K562 (cell line): ENCODE results near the gene RBP3. TPM values are rescaled to one million over a fixed set of nuclear protein-coding genes. Genes with fewer than 3 reads are reported as not detected.
A peak's percentile ranks its signal among the peaks of the same experiment; 100 is the strongest.

Experiments used
- ATAC-seq: fragments of 200-7000 bp; cut with Tn5 transposase; 3 replicates; pipeline ENCODE4 v1.9.1; 2020; ENCODE audit warnings: moderate library complexity
- BruUV-seq: library from RNA; stranded (reverse); fragments of 400-500 nt; replicated peaks from 2 replicates; lab custom pipeline; 2021; lab: Mats Ljungman, UMichigan
- CTCF ChIA-PET: fragments of 300-600 bp; formaldehyde crosslinking; extraction: SDS; loops from one replicate; lab custom pipeline; 2021; ENCODE audit warnings: low intra/inter-chr PET ratio; lab: Yijun Ruan, JAX
- POLR2A ChIA-PET: fragments of 300-600, 350-650 bp; sonication (Branson Sonifier 250); formaldehyde crosslinking; extraction: SDS; loops from one replicate; lab custom pipeline; 2021; ENCODE audit warnings: antibody characterized with exemption, inconsistent platforms; lab: Yijun Ruan, JAX
- DNase-seq, 4 experiments: peaks; one replicate each; pipeline versions ENCODE4 v3.0.0 to v3.0.0-alpha.2; 2011 to 2018; ENCODE audit warnings: low spot score in 3 of 4, mixed read lengths in 3 of 4; ENCODE audit errors: extremely low read depth in 1 of 4
- FAIRE-seq: peaks from 2 replicates; lab custom pipeline; 2011; peaks lifted over from hg19 to GRCh38; lab: Jason Lieb, UNC
- H2AFZ ChIP-seq: 2 replicates; pipeline ENCODE4 v1.6.0; 2011; ENCODE audit warnings: low read depth, low read length, control low read depth, inconsistent platforms
- H3K27ac ChIP-seq: fragments of 200-600 bp; 3 replicates; pipeline ENCODE4 v1.8.0; 2011; ENCODE audit warnings: low read depth, mild to moderate bottlenecking, control low read depth, inconsistent platforms, low read length, moderate library complexity, mixed read lengths; ENCODE audit errors: extremely low read depth
- H3K27me3 ChIP-seq, 2 experiments: fragments of 300-600 bp in 1 of 2; 2 replicates in 1 of 2; 3 replicates in 1 of 2; pipeline versions ENCODE4 v1.6.0 to v1.8.0; 2011; ENCODE audit warnings: inconsistent platforms in 2 of 2, low read length in 2 of 2, mild to moderate bottlenecking in 1 of 2, mixed read lengths in 1 of 2, moderate library complexity in 1 of 2; ENCODE audit not compliant: control insufficient read depth in 2 of 2, insufficient read depth in 2 of 2
- H3K36me3 ChIP-seq: fragments of 300-600 bp; 3 replicates; pipeline ENCODE4 v1.8.0; 2011; ENCODE audit warnings: mild to moderate bottlenecking, low read length, inconsistent platforms; ENCODE audit not compliant: control insufficient read depth, insufficient read depth
- H3K4me1 ChIP-seq, 2 experiments: fragments of 200-600 bp in 1 of 2; replicated peaks in 1 of 2; 2 replicates in 1 of 2; 3 replicates in 1 of 2; pipeline versions ENCODE4 v1.5.1 to v1.8.0; 2011; ENCODE audit warnings: inconsistent platforms in 2 of 2, low read length in 2 of 2, mild to moderate bottlenecking in 1 of 2, mixed read lengths in 1 of 2, moderate library complexity in 1 of 2; ENCODE audit not compliant: control insufficient read depth in 2 of 2, insufficient read depth in 2 of 2
- H3K4me2 ChIP-seq: 2 replicates; pipeline ENCODE4 v1.6.1; 2011; ENCODE audit warnings: low read length, control low read depth, inconsistent platforms, mixed read lengths; ENCODE audit not compliant: insufficient read depth
- H3K4me3 ChIP-seq: fragments of 200-600 bp; sonication (generic), shearing (Covaris generic); 2 replicates; pipeline ENCODE4 v1.5.1; 2016; ENCODE audit warnings: control low read depth, inconsistent platforms
- H3K79me2 ChIP-seq: fragments of 200-600 bp; 3 replicates; pipeline ENCODE4 v1.8.0; 2011; ENCODE audit warnings: low read length, inconsistent platforms; ENCODE audit not compliant: control insufficient read depth, insufficient read depth
- H3K9ac ChIP-seq, 2 experiments: 2 replicates each; pipeline versions ENCODE4 v1.6.0 to v1.6.1; 2011; ENCODE audit warnings: low read depth in 2 of 2, low read length in 2 of 2, control low read depth in 1 of 2, inconsistent platforms in 1 of 2, mild to moderate bottlenecking in 1 of 2, mixed read lengths in 1 of 2; ENCODE audit not compliant: insufficient read depth in 1 of 2
- H3K9me1 ChIP-seq: one replicate; pipeline ENCODE4 v1.6.0; 2011; ENCODE audit warnings: inconsistent platforms, mild to moderate bottlenecking, low read length, moderate library complexity; ENCODE audit not compliant: control insufficient read depth, insufficient read depth
- H3K9me3 ChIP-seq: replicated peaks from 2 replicates; pipeline ENCODE4 v1.5.1; 2011; ENCODE audit warnings: low read depth, low read length, inconsistent platforms; ENCODE audit not compliant: control insufficient read depth, insufficient read depth
- H4K20me1 ChIP-seq: replicated peaks from 2 replicates; pipeline ENCODE4 v1.6.1; 2011; ENCODE audit warnings: low read length, inconsistent platforms, mixed read lengths; ENCODE audit not compliant: control insufficient read depth, insufficient read depth
- ARNT ChIP-seq, 2 experiments: fragments of 450-650 bp; IDR thresholded peaks; 2 replicates each; pipeline ENCODE4 v1.6.1; 2016; ENCODE audit warnings: mild to moderate bottlenecking in 1 of 2
- CBFA2T3 ChIP-seq: fragments of 450-650 bp; IDR thresholded peaks from 2 replicates; pipeline ENCODE4 v1.6.1; 2017
- STAT5B ChIP-seq: fragments of 250-450 bp; sonication (Bioruptor Pico); IDR thresholded peaks from 2 replicates; pipeline ENCODE4 v1.8.0; 2021; ENCODE audit warnings: mild to moderate bottlenecking, inconsistent platforms
- WGBS: fragments of 100-300 bp; shearing (Covaris generic); methylation state at CpG from one replicate; pipeline ENCODE4 v1.1.6; 2016; ENCODE audit warnings: low coverage, mixed read lengths; ENCODE audit not compliant: insufficient coverage; ENCODE audit errors: missing lambda C conversion rate; 5-methylcytosine and 5-hydroxymethylcytosine counted together
- in situ Hi-C: fragments of 300-500 bp; cut with MboI; formaldehyde crosslinking; loops from 4 replicates; pipeline ENCODE4 v1.15.0; 2018; ENCODE audit warnings: inconsistent platforms, mixed read lengths
- intact Hi-C: fragments of 100-400 bp; cut with micrococcal nuclease; formaldehyde crosslinking; loops from 2 replicates; pipeline ENCODE4 v1.14.2; 2022
- polyA plus RNA-seq, 8 experiments: library from polyadenylated mRNA; depleted of rRNA in 4 of 8; stranded (reverse) in 5 of 8; unstranded in 3 of 8; fragments of >200 nt; fragmentation: Nextera tagmentation in 2 of 8; fragmentation: Illumina TruSeq in 1 of 8; extraction: Ambion mirVana in 2 of 8; extraction: Trizol in 1 of 8; gene quantifications; 2 replicates each; pipeline versions ENCODE4 v1.2.1 to v1.2.3, GENCODE V29; 2011 to 2014; ENCODE audit warnings: inconsistent platforms in 1 of 8, missing spikeins in 1 of 8
- total RNA-seq, 7 experiments: library from RNA; depleted of rRNA in 6 of 7; stranded (reverse); fragments of >200 nt in 6 of 7; fragmentation: Illumina TruSeq in 2 of 7; extraction: Trizol in 2 of 7; gene quantifications; 2 replicates each; pipeline versions ENCODE4 v1.2.1 to v1.2.3, GENCODE V29; 2011 to 2021; ENCODE audit warnings: low replicate concordance in 1 of 7
- TF ChIP-seq, protein P1 (sequence below): fragments of 450-650 bp; formaldehyde crosslinking; IDR thresholded peaks from 2 replicates; pipeline ENCODE4 v1.4.0; 2020; ENCODE audit warnings: mild to moderate bottlenecking, moderate library complexity
- TF ChIP-seq, protein P2 (sequence below): fragments of 250-450 bp; sonication (Bioruptor Pico); IDR thresholded peaks from 2 replicates; pipeline ENCODE4 v1.8.0; 2022; ENCODE audit warnings: inconsistent platforms, mild to moderate bottlenecking, moderate library complexity, borderline replicate concordance

The RBP3 gene
- total and polyA plus RNA-seq, 9 of the 15 experiments (the other 6 are each of a cell fraction or from before 2014, with no cell fraction given) = not detected

DNA sequence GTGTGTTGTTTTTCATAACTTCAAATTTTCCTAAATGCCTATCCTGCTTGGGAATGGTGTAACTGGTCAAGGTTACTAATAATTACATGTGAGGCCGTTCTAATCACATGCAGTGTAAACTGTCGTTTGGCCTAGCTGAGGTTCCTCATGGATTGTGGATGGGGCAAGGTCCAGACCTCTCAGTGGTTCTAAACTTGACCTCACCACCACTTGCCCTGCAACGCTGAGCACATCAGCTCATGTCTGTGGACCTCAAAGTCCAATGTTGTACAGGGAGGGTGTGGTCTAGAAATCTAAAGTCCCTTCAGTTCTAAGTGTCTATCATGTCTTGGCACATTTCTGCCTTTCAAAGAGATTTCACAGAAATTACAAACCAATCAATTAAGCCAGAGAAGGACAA, 15.6 kb downstream of the RBP3 start (continued):
- TF ChIP-seq, protein P1, sequence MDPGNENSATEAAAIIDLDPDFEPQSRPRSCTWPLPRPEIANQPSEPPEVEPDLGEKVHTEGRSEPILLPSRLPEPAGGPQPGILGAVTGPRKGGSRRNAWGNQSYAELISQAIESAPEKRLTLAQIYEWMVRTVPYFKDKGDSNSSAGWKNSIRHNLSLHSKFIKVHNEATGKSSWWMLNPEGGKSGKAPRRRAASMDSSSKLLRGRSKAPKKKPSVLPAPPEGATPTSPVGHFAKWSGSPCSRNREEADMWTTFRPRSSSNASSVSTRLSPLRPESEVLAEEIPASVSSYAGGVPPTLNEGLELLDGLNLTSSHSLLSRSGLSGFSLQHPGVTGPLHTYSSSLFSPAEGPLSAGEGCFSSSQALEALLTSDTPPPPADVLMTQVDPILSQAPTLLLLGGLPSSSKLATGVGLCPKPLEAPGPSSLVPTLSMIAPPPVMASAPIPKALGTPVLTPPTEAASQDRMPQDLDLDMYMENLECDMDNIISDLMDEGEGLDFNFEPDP (CRISPR knock-in tag) = no peak
- no peak for TF ChIP-seq ARNT (IDR thresholded peaks at IDR 0.05)

DNA sequence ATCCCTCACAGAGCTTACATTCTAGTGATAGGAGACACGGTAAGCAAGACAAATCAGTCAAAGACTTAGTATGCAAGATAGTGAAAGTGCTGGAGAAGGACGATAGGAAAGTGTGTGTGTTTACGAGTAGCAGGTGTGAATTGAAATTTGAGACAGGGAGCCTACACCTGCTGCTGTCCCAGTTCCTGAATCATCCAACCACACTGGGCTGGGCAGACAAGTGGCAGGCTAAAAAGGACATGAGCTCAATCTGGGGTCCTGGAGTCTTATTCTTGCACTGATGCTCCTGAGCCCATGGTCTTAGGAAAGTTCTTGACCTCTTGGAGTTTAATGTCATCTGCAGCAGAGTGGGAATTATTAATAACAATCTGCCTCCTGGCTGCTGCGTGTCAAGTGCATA, 16.2 kb downstream of the RBP3 start:
- peaks cover 42 to 65% of the 10 kb centered on the region in 2 experiments for H3K27me3 ChIP-seq
- TF ChIP-seq STAT5B (CRISPR knock-in tag) (no peak), CBFA2T3 (0 out of 2 replicates have a peak, but pooled peaks have one; percentile 15)
- TF ChIP-seq, protein P2, sequence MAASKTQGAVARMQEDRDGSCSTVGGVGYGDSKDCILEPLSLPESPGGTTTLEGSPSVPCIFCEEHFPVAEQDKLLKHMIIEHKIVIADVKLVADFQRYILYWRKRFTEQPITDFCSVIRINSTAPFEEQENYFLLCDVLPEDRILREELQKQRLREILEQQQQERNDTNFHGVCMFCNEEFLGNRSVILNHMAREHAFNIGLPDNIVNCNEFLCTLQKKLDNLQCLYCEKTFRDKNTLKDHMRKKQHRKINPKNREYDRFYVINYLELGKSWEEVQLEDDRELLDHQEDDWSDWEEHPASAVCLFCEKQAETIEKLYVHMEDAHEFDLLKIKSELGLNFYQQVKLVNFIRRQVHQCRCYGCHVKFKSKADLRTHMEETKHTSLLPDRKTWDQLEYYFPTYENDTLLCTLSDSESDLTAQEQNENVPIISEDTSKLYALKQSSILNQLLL (CRISPR knock-in tag) = no peak
- H2AFZ ChIP-seq = no peak overlapping the region
- H3K4me2 ChIP-seq = no peak overlapping the region
- CTCF ChIA-PET = no interaction called here
- POLR2A ChIA-PET = interaction anchor here (0.5 kb wide), 1 partner anchor 30 kb away, joined by 3 read pairs; no protein-coding TSS in a partner anchor
- H3K36me3 ChIP-seq = no peaks in the 10 kb centered on the region
- in situ Hi-C loops (no loop called here), intact Hi-C loops (loop anchor here (5.0 kb wide), 1 partner anchor 88 kb away; no protein-coding TSS in a partner anchor)
- ATAC-seq (no peak), DNase-seq (no peak), FAIRE-seq (no peak)
- no peak overlapping the region for H3K27ac ChIP-seq
- BruUV-seq = no TSS peak
- H4K20me1 ChIP-seq = peaks cover 5% of the 10 kb centered on the region
- H3K4me3 ChIP-seq = no peak overlapping the region
- H3K79me2 ChIP-seq = no peaks in the 10 kb centered on the region
- H3K9ac ChIP-seq = no peak overlapping the region
- 1% methylated on average over 4 of the region's 4 CpGs for WGBS
- peaks cover 0 to 2% of the 10 kb centered on the region in 2 experiments; a peak in 2 of 5 replicates for H3K4me1 ChIP-seq
- no peaks in the 10 kb centered on the region for H3K9me1 ChIP-seq
- H3K9me3 ChIP-seq = no peaks in the 10 kb centered on the region
